Measurements from ENCODE around the gene NES.

Gene NES

GRCh38 chr1:156645666-156646065, 31.5 kb downstream of the NES start:
- DNase-seq (ENCODE audit: low read depth, low spot score) = no peak
- CTCF ChIA-PET = interaction anchor here (0.9 to 12.8 kb wide), 7 partner anchors 11 to 245 kb away, joined by 3 to 185 read pairs (median 4); partner anchors contain the start of gene HAPLN2
- POLR2A ChIA-PET = no interaction called here
- TF ChIP-seq CTCF (IDR thresholded peaks at IDR 0.05; ENCODE audit: insufficient read depth, low read length, missing control alignments) = no peak
- H3K4me3 ChIP-seq (ENCODE audit: low read depth, low read length) = no peak overlapping the region

- no peak for DNase-seq (ENCODE audit: low read depth, low spot score)
- ChIA-PET POLR2A (no interaction called here), CTCF (interaction anchor here (0.9 to 12.8 kb wide), 7 partner anchors 11 to 245 kb away, joined by 3 to 185 read pairs (median 4); partner anchors contain the start of gene HAPLN2)
Observed at GRCh38 chr1:156645056-156645455, 32.2 kb downstream of the NES start.

DNA sequence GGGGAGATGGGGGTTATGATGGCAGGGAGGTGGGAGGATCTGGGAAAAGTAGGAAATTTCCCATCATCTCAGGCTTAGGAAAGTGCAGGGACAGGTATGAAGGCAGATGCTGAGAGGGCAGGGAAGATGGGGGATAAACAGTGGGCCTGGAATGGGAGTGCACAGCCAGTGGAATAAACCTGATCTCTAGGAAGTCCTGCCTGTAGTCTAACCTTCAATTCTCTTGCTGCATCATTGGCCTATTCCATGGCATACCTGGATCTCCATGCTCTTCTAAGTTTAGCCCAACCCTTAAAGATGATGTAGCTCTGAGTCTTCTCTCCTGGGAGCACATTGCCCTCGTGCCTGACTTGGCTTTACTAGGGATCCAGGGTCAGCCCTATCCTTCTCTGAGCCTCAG, 32.6 kb downstream of the NES start:
- TF ChIP-seq CTCF (IDR thresholded peaks at IDR 0.05; ENCODE audit: insufficient read depth, low read length, missing control alignments) = no peak
- no peak for DNase-seq (ENCODE audit: low read depth, low spot score)
- ChIA-PET POLR2A (no interaction called here), CTCF (interaction anchor here (1.7 to 12.8 kb wide), 4 partner anchors 14 to 246 kb away, joined by 4 to 185 read pairs (median 74); partner anchors contain the start of gene HAPLN2)
- H3K4me3 ChIP-seq (ENCODE audit: low read depth, low read length) = no peak overlapping the region

More at GRCh38 chr1:156645056-156645455, 32.2 kb downstream of the NES start:
- H3K4me3 ChIP-seq (ENCODE audit: low read depth, low read length) = no peak overlapping the region
- no peak for TF ChIP-seq CTCF (IDR thresholded peaks at IDR 0.05; ENCODE audit: insufficient read depth, low read length, missing control alignments)

DNA sequence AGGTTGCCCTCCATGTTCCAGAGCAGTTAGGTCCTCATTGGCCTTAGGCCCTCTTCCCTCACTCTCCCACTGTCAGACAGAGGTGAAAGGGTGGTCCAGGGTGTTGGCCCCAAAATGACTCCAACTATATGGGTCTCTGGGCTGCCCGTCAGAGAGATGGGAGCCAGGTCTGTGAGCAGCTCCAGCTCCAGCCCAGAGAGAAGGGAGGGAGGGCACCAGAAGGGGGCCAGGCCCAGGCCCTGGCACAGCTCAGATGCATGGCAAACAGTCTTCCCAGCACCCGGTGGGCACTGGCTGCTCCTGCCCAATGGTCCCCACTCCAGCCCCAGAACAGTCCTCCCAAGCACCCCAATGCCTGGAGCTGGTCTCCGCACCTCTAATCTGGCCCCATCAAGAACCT, 33.1 kb downstream of the NES start:
- no peak overlapping the region for H3K4me3 ChIP-seq (ENCODE audit: low read depth, low read length)
- POLR2A ChIA-PET = no interaction called here
- CTCF ChIA-PET = interaction anchor here (0.6 to 12.8 kb wide), 7 partner anchors 14 to 246 kb away, joined by 3 to 185 read pairs (median 4); partner anchors contain the start of gene HAPLN2
- DNase-seq (ENCODE audit: low read depth, low spot score) = no peak
- no peak for TF ChIP-seq CTCF (IDR thresholded peaks at IDR 0.05; ENCODE audit: insufficient read depth, low read length, missing control alignments)

DNA sequence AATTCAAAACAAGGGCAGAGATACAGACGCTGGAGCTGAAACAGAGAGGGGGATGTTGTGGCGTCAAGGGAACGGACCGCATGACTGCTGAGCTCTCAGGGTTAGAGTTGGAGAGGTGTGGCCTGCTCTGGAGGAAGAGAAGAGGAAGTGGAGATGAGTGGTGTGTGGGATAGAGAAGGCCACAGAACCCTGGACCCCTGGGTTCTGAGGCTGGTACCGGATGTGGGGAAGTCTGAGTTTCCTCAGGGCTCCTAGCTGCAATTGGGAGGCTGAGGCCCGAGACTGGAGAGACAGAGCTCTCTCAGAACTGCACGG, 33.5 kb downstream of the NES start:
- no peak for TF ChIP-seq CTCF (IDR thresholded peaks at IDR 0.05; ENCODE audit: insufficient read depth, low read length, missing control alignments)
- POLR2A ChIA-PET = no interaction called here
- H3K4me3 ChIP-seq (ENCODE audit: low read depth, low read length) = no peak overlapping the region
- no peak for DNase-seq (ENCODE audit: low read depth, low spot score)
- CTCF ChIA-PET = interaction anchor here (0.6 to 12.8 kb wide), 5 partner anchors 15 to 36 kb away, joined by 3 to 185 read pairs (median 4); no protein-coding TSS in a partner anchor

GRCh38 chr1:156643049-156643777, 34.0 kb downstream of the NES start:
- no peak for TF ChIP-seq CTCF (IDR thresholded peaks at IDR 0.05; ENCODE audit: insufficient read depth, low read length, missing control alignments)
- POLR2A ChIA-PET = no interaction called here
- no peak for DNase-seq (ENCODE audit: low read depth, low spot score)
- no peak overlapping the region for H3K4me3 ChIP-seq (ENCODE audit: low read depth, low read length)
- CTCF ChIA-PET = interaction anchor here (0.7 to 12.8 kb wide), 5 partner anchors 15 to 39 kb away, joined by 3 to 185 read pairs (median 4); no protein-coding TSS in a partner anchor
